Fibroblast of skin of right quadriceps (primary cell): Measurements from ENCODE around the gene UPK3B.
"Not testable (repeated sequence)": the region's sequence is repeated elsewhere in the genome, so short reads cannot be mapped to it uniquely, and the experiment has no call there.

Source experiments
- DNase-seq: peaks from one replicate; pipeline ENCODE4 v3.0.0-alpha.2; 2013

Gene UPK3B

GRCh38 chr7:76492139-76492538 is 18.2 kb upstream of the UPK3B start:
- not testable (repeated sequence) for DNase-seq

- not testable (repeated sequence) for DNase-seq
Observed at GRCh38 chr7:76495717-76496116, 14.6 kb upstream of the UPK3B start.

GRCh38 chr7:76497918-76498582 is 12.3 kb upstream of the UPK3B start:
- not testable (repeated sequence) for DNase-seq

- DNase-seq = not testable (repeated sequence)
Observed at GRCh38 chr7:76498583-76499200, 11.7 kb upstream of the UPK3B start.

GRCh38 chr7:76499201-76499923 is 11.0 kb upstream of the UPK3B start:
- not testable (repeated sequence) for DNase-seq

GRCh38 chr7:76499924-76500241 is 10.5 kb upstream of the UPK3B start:
- DNase-seq = not testable (repeated sequence)

- DNase-seq = not testable (repeated sequence)
Observed at GRCh38 chr7:76502224-76502623, 8.1 kb upstream of the UPK3B start.

GRCh38 chr7:76502836-76503235 is 7.5 kb upstream of the UPK3B start:
- DNase-seq = not testable (repeated sequence)

- not testable (repeated sequence) for DNase-seq
Observed at GRCh38 chr7:76503244-76503643, 7.1 kb upstream of the UPK3B start.

- DNase-seq = not testable (repeated sequence)
Observed at GRCh38 chr7:76504351-76505167, 5.8 kb upstream of the UPK3B start.

- DNase-seq = no peak
Observed at GRCh38 chr7:76505168-76506080, 4.9 kb upstream of the UPK3B start.

- DNase-seq = no peak
Observed at GRCh38 chr7:76506081-76506440, 4.3 kb upstream of the UPK3B start.

GRCh38 chr7:76506643-76507042 is 3.7 kb upstream of the UPK3B start:
- not testable (repeated sequence) for DNase-seq

- no peak for DNase-seq
Observed at GRCh38 chr7:76507723-76508406, 2.5 kb upstream of the UPK3B start.

GRCh38 chr7:76511200-76511910 is 1.0 kb downstream of the UPK3B start:
- DNase-seq = not testable (repeated sequence)

GRCh38 chr7:76511911-76512885 is 1.8 kb downstream of the UPK3B start:
- not testable (repeated sequence) for DNase-seq

- no peak for DNase-seq
Observed at GRCh38 chr7:76512941-76513816, 2.8 kb downstream of the UPK3B start.
